Psoas muscle (tissue), 8 donors: ENCODE data around the gene TKTL1. TPM values are rescaled to one million over a fixed set of nuclear protein-coding genes. Genes with fewer than 3 reads are reported as not detected.
A peak's percentile ranks its signal among the peaks of the same experiment; 100 is the strongest.

ENCODE experiments used
- ATAC-seq, 4 donors: fragments of 200-7000 bp; cut with Tn5 transposase; one replicate each; pipeline ENCODE4 v1.9.1; 2020; ENCODE audit warnings: moderate library complexity in 3 of 4, mild to moderate bottlenecking in 2 of 4
- DNase-seq, 2 donors: peaks; one replicate each; pipeline ENCODE4 v3.0.0-alpha.2; 2020
- H3K27ac ChIP-seq: fragments of 200-600 bp; one replicate; pipeline ENCODE4 v1.8.0; 2022
- H3K27me3 ChIP-seq, 3 donors: fragments of 200-600 bp in 1 of 3; one replicate each; pipeline versions ENCODE4 v1.6.1 to v1.8.0; 2013 to 2022; ENCODE audit warnings: low read length in 2 of 3, mild to moderate bottlenecking in 2 of 3, moderate library complexity in 1 of 3; ENCODE audit not compliant: insufficient read depth in 3 of 3
- H3K36me3 ChIP-seq, 2 donors: fragments of 200-600 bp in 1 of 2; one replicate each; pipeline versions ENCODE4 v1.6.1 to v1.8.0; 2013 to 2022; ENCODE audit warnings: low read depth in 1 of 2, mild to moderate bottlenecking in 1 of 2, moderate library complexity in 1 of 2; ENCODE audit not compliant: insufficient read depth in 1 of 2
- H3K4me1 ChIP-seq: fragments of 200-600 bp; one replicate; pipeline ENCODE4 v1.8.0; 2022
- H3K4me3 ChIP-seq: fragments of 200-600 bp; one replicate; pipeline ENCODE4 v1.8.0; 2022; ENCODE audit warnings: mild to moderate bottlenecking
- H3K9me3 ChIP-seq: fragments of 200-600 bp; one replicate; pipeline ENCODE4 v1.8.0; 2022
- CTCF ChIP-seq: fragments of 200-600 bp; IDR thresholded peaks from one replicate; pipeline ENCODE4 v1.8.0; 2022; ENCODE audit warnings: antibody characterized with exemption
- WGBS, 3 donors: extraction: QIAGEN DNeasy Blood & Tissue Kit; methylation state at CpG; one replicate each; pipeline versions ENCODE4 v1.1.6 to v1.1.7; 2013; 5-methylcytosine and 5-hydroxymethylcytosine counted together
- intact Hi-C, 2 donors: fragments of 100-400 bp; cut with DNase I; formaldehyde crosslinking; loops; one replicate each; pipeline versions ENCODE4 v1.11.0 to v1.14.2; 2022
- polyA plus RNA-seq, 3 donors: library from polyadenylated mRNA; stranded (reverse); fragments of 200-250 nt; gene quantifications; one replicate each; pipeline ENCODE4 v1.2.3, GENCODE V29; 2013
- total RNA-seq, 4 donors: library from RNA; stranded (reverse); fragmentation: NEBNext Ultra II Directional in 2 of 4; extraction: Animal tissue kit (Norgen Biotek cat#: 25700) in 2 of 4; gene quantifications; one replicate each; pipeline versions ENCODE4 v1.2.1 to v1.2.4, GENCODE V29; 2021 to 2023
- donor health status: healthy with polysubstance abuse.
- donor health status: DM: no; HTN: no; CAD: no; lungs with moderate emphysema.
- donor health status: Bipolar disorder and iron deficiency.
- donor health status: healthy.
- donor health status: DM: yes; HTN: yes; CAD: no.
- donor health status: DM: no; HTN: no; CAD: no.
- donor health status: DM: no; HTN: no; CAD: no.
- donor health status: DM: yes; HTN: yes; CAD: no.

TKTL1 gene
- total and polyA plus RNA-seq, 7 donors, result 0.19 to 0.52 (median 0.28) TPM; not detected in 1

- no peaks in the 10 kb centered on the region for H3K36me3 ChIP-seq
- no peaks in the 10 kb centered on the region for H3K9me3 ChIP-seq
- WGBS, 3 donors, result 76 to 86% (median 83%) methylated on average over 5 of the region's 5 CpGs
- no peaks in the 10 kb centered on the region for H3K4me1 ChIP-seq
- H3K27ac ChIP-seq, result no peak overlapping the region
- intact Hi-C loops, result no loop called here
- H3K4me3 ChIP-seq, result no peak overlapping the region
- ATAC-seq, result no peak
- no peak for DNase-seq
- peaks cover 0 to 24% (median 0%) of the 10 kb centered on the region in 3 donors for H3K27me3 ChIP-seq
- TF ChIP-seq CTCF, result no peak
These were observed 17.6 kb downstream of the TKTL1 start for GRCh38 chrX:154313147-154313546.

GRCh38 chrX:154315416-154315815, 19.8 kb downstream of the TKTL1 start:
- Histone ChIP-seq H3K9me3 (no peaks in the 10 kb centered on the region), H3K4me3 (no peak overlapping the region), H3K27me3 (peaks cover 0 to 26% (median 0%) of the 10 kb centered on the region in 3 donors), H3K4me1 (no peaks in the 10 kb centered on the region), H3K36me3 (no peaks in the 10 kb centered on the region), H3K27ac (no peak overlapping the region)
- ATAC-seq (no peak), DNase-seq (no peak)
- whole genome bisulfite sequencing, 3 donors, result 84 to 100% (median 93%) methylated on average over 2 to 3 of the region's 3 CpGs
- intact Hi-C loops, result loop anchor here in 1 of 2 donors (5.0 kb wide), 1 partner anchor 217 kb away; no protein-coding TSS in a partner anchor
- TF ChIP-seq CTCF, result no peak

GRCh38 chrX:154317391-154317995, 21.9 kb downstream of the TKTL1 start:
- intact Hi-C loops, result loop anchor here in 1 of 2 donors (5.0 kb wide), 1 partner anchor 215 kb away; no protein-coding TSS in a partner anchor
- no peaks in the 10 kb centered on the region for H3K9me3 ChIP-seq
- 15 to 24% (median 21%) methylated on average over 6 to 7 of the region's 7 CpGs for WGBS, 3 donors
- peak; percentile 40 for TF ChIP-seq CTCF
- no peaks in the 10 kb centered on the region for H3K36me3 ChIP-seq
- DNase-seq (no peak), ATAC-seq (peak in 3 of 4 donors; percentile 25 to 50 (median 28))
- no peaks in the 10 kb centered on the region for H3K4me1 ChIP-seq
- H3K4me3 ChIP-seq, result no peak overlapping the region
- no peak overlapping the region for H3K27ac ChIP-seq
- H3K27me3 ChIP-seq, result peaks cover 0 to 22% (median 0%) of the 10 kb centered on the region in 3 donors

GRCh38 chrX:154320406-154320805, 24.8 kb downstream of the TKTL1 start:
- Histone ChIP-seq H3K27me3 (peaks cover 0 to 10% (median 0%) of the 10 kb centered on the region in 3 donors), H3K4me1 (no peaks in the 10 kb centered on the region), H3K36me3 (no peaks in the 10 kb centered on the region), H3K27ac (no peak overlapping the region), H3K4me3 (no peak overlapping the region), H3K9me3 (no peaks in the 10 kb centered on the region)
- no peak for ATAC-seq
- intact Hi-C loops, result no loop called here
- no peak for DNase-seq
- 86 to 92% (median 92%) methylated on average over 7 to 11 of the region's 11 CpGs for WGBS, 3 donors
- TF ChIP-seq CTCF, result no peak

- no peak for DNase-seq
- peaks cover 0 to 8% (median 0%) of the 10 kb centered on the region in 3 donors for H3K27me3 ChIP-seq
These were observed 25.6 kb downstream of the TKTL1 start for GRCh38 chrX:154321152-154321551.

More at GRCh38 chrX:154321152-154321551, 25.6 kb downstream of the TKTL1 start:
- ATAC-seq, result no peak
- Histone ChIP-seq H3K27ac (no peak overlapping the region), H3K9me3 (no peaks in the 10 kb centered on the region), H3K36me3 (no peaks in the 10 kb centered on the region), H3K4me3 (no peak overlapping the region), H3K4me1 (no peaks in the 10 kb centered on the region)
- 77 to 87% (median 84%) methylated on average over 7 of the region's 7 CpGs for WGBS, 3 donors
- no peak for TF ChIP-seq CTCF
- intact Hi-C loops, result no loop called here
